NCI-H2196 treated with DMSO at 0.1 percent for 48 hours (cell line): Measurements from ENCODE around the gene PARD3.

Experiments used
- DNase-seq: peaks from one replicate; lab custom pipeline; 2025; ENCODE audit not compliant: unreplicated experiment; lab: John Stamatoyannopoulos, UW

Gene PARD3

DNA sequence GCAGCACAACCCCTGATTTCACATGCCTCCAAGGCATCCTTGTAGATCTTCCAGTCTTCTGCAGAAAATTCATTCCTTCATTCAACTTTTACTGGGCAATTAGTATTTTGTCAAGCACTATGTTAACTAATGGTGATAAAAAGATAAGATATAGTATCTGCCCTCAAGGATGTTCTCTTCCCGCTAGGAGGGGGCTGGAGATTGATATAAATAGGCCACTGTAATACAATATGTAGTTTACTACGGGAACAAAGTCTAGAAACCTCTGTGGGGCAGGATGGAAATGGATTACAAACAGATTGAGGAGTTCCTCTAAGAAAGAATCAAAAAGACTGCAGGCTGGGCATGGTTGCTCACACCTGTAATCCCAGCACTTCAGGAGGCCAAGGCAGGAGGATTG, 10.3 kb upstream of the PARD3 start:
- DNase-seq, result no peak

DNA sequence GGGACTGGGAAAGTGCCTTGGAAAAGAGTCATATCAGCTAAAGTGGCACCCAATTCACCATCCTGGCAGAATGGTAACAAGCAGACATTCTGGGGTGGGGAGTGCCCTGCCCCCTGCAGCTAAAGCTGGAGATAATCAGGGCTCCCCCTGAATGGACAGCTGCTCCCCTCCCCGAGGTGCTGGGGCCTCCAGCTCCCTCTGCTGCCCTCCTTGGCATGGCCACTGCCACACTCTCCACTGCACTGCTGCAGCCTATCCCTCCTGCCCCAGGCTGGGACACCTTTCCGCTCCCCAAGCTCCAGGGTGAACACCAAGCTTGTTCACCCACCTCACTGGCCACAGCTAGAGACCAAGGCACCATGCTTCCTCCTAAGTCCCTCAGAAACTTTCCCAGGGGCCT, 9.8 kb upstream of the PARD3 start:
- DNase-seq, result no peak

- no peak for DNase-seq
These were observed 6.8 kb upstream of the PARD3 start for GRCh38 chr10:34821587-34822585.

DNA sequence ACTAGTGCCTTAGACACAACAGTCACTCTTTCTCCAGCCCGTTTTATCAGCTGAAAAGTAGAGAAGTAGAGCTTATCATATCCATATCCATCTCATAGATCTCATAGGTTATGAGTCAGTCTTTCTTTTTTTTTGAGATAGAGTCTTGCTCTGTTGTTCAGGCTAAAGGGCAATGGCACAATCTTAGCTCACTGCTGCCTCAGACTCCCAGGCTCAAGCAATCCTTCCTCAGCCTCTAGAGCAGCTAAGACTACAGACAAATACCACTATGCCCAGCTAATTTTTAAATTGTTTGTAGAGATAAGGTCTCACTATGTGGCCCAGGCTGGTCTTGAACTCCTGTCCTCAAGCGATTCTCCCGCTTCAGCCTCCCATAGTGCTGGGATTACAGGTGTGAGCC, 2.5 kb upstream of the PARD3 start:
- no peak for DNase-seq

DNA sequence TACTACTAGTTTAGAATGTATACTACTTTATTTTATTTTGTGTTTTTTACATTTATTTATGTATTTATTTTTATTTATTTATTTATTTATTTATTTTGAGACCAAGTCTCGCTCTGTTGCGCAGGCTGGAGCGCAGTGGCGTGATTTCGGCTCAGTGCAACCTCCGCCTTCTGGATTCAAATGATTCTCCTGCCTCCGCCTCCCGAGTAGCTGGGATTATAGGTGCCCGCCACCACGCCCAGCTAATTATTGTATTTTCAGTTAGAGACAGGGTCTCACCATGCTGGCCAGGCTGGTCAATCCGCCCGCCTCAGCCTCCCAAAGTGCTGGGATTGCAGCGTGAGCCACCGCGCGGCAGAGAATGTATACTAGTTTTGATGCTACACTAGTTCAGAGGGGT, 2.0 kb upstream of the PARD3 start:
- no peak for DNase-seq

DNA sequence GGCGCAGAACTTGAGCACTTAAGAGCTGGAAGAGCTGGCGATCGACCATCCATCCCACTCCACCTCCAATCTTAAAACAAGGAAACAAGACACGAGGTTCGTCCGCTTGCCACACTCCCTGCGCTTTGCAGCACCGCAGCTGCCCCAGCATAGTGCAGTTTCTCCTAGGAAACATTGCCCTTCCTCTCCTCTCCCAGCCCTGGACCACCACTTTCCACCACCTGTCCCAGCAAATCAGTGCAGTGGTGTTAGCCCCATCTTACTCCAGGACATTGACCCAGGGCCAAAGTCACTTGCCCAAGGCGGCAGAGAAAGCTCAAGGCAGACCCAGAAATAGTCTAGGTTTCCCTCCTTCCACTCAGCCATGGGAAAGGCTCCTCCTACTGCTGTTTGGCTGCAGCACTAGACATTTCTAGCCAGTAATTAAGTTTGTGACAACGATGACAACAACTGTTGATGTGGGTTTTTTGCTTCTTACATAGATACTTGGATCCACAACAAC, 1.5 kb upstream of the PARD3 start:
- no peak for DNase-seq

DNA sequence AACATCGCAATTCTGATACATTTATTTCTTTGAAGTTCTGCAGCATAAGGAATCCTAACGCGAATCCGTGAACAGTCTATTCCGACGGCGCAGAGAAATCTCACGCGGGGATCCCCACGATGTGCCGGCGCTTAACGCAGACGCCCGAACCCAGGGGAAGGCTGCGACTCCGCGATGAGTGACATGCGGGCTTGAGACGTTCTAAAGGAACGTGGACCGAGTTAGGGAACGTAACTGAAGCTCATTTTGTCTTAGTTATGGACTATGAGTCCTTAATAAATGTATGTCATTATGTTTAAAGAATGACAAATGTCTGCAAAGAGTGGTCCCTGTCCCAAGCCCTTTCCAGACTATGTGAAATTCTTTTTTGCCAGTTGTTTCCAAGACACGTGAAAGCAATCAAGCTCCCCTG, 995 bp upstream of the PARD3 start:
- no peak for DNase-seq

- no peak for DNase-seq
These were observed 247 bp downstream of the PARD3 start for GRCh38 chr10:34814913-34815184.

DNA sequence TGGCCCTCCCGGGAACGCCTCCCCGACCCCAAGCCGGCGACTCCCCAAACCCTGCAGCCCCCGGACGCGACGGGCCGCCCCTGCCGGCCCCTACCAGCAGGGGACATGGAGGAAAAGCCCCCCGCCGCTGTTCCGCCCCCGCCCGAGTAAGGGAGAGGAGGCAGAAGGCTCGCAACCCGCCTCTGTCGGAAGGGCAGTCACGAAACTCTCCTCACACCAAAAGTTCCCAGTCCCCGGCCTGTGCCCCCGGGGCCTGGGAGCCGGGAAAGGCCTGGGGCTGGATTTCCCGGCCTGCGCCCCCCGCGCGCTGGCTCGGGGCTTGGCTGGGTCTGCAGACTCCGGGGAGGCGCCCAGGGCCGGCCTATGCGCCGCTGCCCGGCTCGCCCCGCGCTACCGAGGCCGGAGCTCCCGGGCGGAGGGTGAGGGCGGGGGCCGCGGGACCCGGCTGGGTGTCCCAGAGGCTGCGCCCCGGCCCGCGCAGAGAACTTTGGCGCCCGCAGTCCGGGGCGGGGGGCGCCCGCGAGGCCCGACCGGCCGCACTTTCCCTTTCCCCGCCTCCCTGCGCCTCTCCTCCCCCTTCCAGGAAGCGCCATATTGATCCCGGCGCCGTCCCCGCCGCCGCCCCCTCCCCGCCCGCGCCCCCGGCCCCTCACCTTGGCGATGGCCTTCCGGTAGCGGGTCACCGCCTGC, 728 bp downstream of the PARD3 start:
- no peak for DNase-seq

DNA sequence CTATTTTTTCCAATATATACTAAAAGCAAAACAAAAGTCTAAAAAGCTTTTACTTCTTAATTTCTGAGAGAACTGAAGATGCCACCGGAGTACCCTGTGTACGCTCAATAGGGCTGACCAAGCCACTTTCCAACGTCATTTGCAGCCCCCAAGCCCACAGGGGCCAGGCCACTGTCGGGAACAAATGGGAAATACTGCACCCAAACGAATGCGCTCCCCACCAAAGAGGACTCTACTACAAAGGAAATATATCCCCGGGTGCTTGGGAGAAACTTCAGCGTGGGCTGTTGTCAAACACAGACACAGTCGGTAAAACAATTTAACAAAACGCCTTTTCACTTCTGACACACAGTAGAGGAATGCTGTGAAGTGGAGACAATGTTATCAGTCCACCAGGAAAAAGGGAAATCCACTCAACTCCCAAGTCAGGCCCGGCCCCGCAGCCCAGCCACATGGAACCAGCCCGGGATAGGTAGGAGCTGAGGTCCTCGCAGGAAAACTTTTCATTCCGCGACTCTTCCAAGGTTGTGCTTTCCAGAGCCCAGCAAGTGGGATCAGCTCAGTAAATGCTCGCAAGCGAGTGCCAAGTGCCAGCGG, 1.4 kb downstream of the PARD3 start:
- no peak for DNase-seq

GRCh38 chr10:34812771-34813170, 2.3 kb downstream of the PARD3 start:
- no peak for DNase-seq

- DNase-seq, result no peak
These were observed 3.1 kb downstream of the PARD3 start for GRCh38 chr10:34811968-34812514.

- DNase-seq, result no peak
These were observed 3.7 kb downstream of the PARD3 start for GRCh38 chr10:34811126-34811967.

- no peak for DNase-seq
These were observed 5.3 kb downstream of the PARD3 start for GRCh38 chr10:34809796-34810195.

GRCh38 chr10:34808801-34809745, 6.0 kb downstream of the PARD3 start:
- DNase-seq, result peak; percentile 10

- no peak for DNase-seq
These were observed 6.8 kb downstream of the PARD3 start for GRCh38 chr10:34808336-34808735.

DNA sequence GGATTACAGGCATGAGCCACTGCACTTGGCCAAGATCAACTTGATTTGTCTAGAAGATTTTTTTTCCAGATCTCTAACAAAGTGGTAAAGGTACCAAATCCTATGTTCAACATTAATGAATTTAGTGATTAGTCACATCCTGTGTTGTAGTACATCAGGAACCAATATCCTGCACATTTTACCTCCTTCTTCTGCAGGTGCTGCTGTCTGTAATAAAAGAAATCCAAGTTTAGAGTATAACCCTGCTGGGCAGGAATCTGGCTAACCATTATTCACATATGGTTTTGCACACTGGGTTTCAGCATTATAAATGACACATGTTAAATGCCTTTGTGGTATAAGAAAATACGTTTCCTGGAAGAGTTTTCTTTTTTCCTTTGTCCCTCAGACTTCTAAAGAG, 10.8 kb downstream of the PARD3 start:
- DNase-seq, result no peak

DNA sequence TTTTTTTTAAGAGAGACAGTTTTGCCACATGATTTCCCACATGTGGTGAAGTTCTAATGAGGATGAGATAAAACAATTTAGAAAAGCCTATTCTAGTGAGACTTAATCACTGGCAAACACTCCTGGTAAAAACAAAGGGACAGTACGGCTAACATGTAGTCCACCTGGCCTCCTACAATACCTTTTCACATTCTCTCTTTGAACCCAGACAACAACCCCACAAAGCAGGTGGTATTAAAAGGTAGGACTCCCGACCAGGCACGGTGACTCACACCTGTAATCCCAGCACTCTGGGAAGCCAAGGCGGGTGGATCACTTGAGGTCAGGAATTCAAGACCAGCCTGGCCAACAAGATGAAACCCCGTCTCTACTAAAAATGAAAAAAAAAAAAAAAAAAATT, 12.4 kb downstream of the PARD3 start:
- DNase-seq, result no peak

- DNase-seq, result no peak
These were observed 13.9 kb downstream of the PARD3 start for GRCh38 chr10:34801097-34801733.
